HEK293 (cell line): ENCODE measurements around the gene METTL6.
A peak's percentile ranks its signal among the peaks of the same experiment; 100 is the strongest.
"Not testable (repeated sequence)": the region's sequence is repeated elsewhere in the genome, so short reads cannot be mapped to it uniquely, and the experiment has no call there.

Source experiments
- CTCF ChIA-PET: fragments of 350-600 bp; formaldehyde crosslinking; extraction: SDS; loops from one replicate; lab custom pipeline; 2021; ENCODE audit warnings: antibody characterized with exemption; lab: Yijun Ruan, JAX
- POLR2A ChIA-PET: fragments of 300-600 bp; formaldehyde crosslinking; extraction: SDS; loops from one replicate; lab custom pipeline; 2020; ENCODE audit warnings: antibody characterized with exemption, inconsistent platforms; lab: Yijun Ruan, JAX
- H3K27ac ChIP-seq: fragments of 200-500 bp; sonication (Bioruptor generic); 2 replicates; pipeline ENCODE4 v1.5.1; 2014; ENCODE audit warnings: low read depth, low read length, control low read depth, inconsistent platforms; ENCODE audit errors: extremely low read depth
- H3K36me3 ChIP-seq, 2 experiments: fragments of 200-500 bp in 1 of 2; sonication (Bioruptor generic) in 1 of 2; 1 replicate in 1 of 2; 2 replicates in 1 of 2; pipeline ENCODE4 v1.5.1; 2014 to 2017; ENCODE audit warnings: inconsistent platforms in 2 of 2, low read length in 2 of 2; ENCODE audit not compliant: control insufficient read depth in 2 of 2, insufficient read depth in 1 of 2
- H3K4me1 ChIP-seq: fragments of 200-500 bp; sonication (Bioruptor generic); 2 replicates; pipeline ENCODE4 v1.5.1; 2014; ENCODE audit warnings: mild to moderate bottlenecking, low read length, inconsistent platforms; ENCODE audit not compliant: control insufficient read depth, insufficient read depth
- H3K4me3 ChIP-seq: 2 replicates; pipeline ENCODE4 v1.5.1; 2011; ENCODE audit warnings: low read depth, mild to moderate bottlenecking, control low read depth, low read length, moderate library complexity
- H3K9me3 ChIP-seq: fragments of 200-500 bp; sonication (Bioruptor generic); 2 replicates; pipeline ENCODE4 v1.5.1; 2014; ENCODE audit warnings: low read depth, low read length, inconsistent platforms; ENCODE audit not compliant: control insufficient read depth, insufficient read depth
- GLIS2 ChIP-seq: fragments of 450-650 bp; formaldehyde crosslinking; IDR thresholded peaks from 2 replicates; pipeline ENCODE4 v1.5.1; 2016; ENCODE audit warnings: missing biosample characterization, missing genetic modification characterization
- KLF9 ChIP-seq: fragments of 450-650 bp; formaldehyde crosslinking; IDR thresholded peaks from 2 replicates; pipeline ENCODE4 v1.5.1; 2016; ENCODE audit warnings: missing biosample characterization, missing genetic modification characterization, low read depth
- MEIS1 ChIP-seq: sonication (generic); formaldehyde crosslinking; IDR thresholded peaks from 2 replicates; pipeline ENCODE4 v1.8.1; 2022; ENCODE audit warnings: missing genetic modification reagents, mild to moderate bottlenecking, borderline replicate concordance
- ZBTB48 ChIP-seq: fragments of 450-650 bp; formaldehyde crosslinking; IDR thresholded peaks from 2 replicates; pipeline ENCODE4 v1.5.1; 2016; ENCODE audit warnings: missing biosample characterization, missing genetic modification characterization
- ZBTB8A ChIP-seq: fragments of 450-650 bp; formaldehyde crosslinking; IDR thresholded peaks from 2 replicates; pipeline ENCODE4 v1.5.1; 2016; ENCODE audit warnings: missing biosample characterization, missing genetic modification characterization
- ZIC2 ChIP-seq: fragments of 450-650 bp; formaldehyde crosslinking; IDR thresholded peaks from 2 replicates; pipeline ENCODE4 v1.5.1; 2016; ENCODE audit warnings: missing biosample characterization, missing genetic modification characterization
- ZNF112 ChIP-seq: fragments of 450-650 bp; formaldehyde crosslinking; IDR thresholded peaks from 2 replicates; pipeline ENCODE4 v1.5.0; 2017; ENCODE audit warnings: missing biosample characterization, missing genetic modification characterization
- ZNF221 ChIP-seq: fragments of 450-650 bp; formaldehyde crosslinking; IDR thresholded peaks from 2 replicates; pipeline ENCODE4 v1.5.1; 2017; ENCODE audit warnings: missing biosample characterization, missing genetic modification characterization, borderline replicate concordance
- ZNF248 ChIP-seq: fragments of 450-650 bp; formaldehyde crosslinking; IDR thresholded peaks from 2 replicates; pipeline ENCODE4 v1.5.1; 2017; ENCODE audit warnings: missing biosample characterization, missing genetic modification characterization
- ZNF366 ChIP-seq: fragments of 450-650 bp; formaldehyde crosslinking; conservative IDR thresholded peaks from 2 replicates; pipeline ENCODE4 v1.5.1; 2016; ENCODE audit warnings: missing biosample characterization, missing genetic modification characterization
- ZNF391 ChIP-seq: fragments of 450-650 bp; formaldehyde crosslinking; IDR thresholded peaks from 2 replicates; pipeline ENCODE4 v1.5.1; 2016; ENCODE audit warnings: low read depth, missing biosample characterization, missing genetic modification characterization, borderline replicate concordance
- ZNF426 ChIP-seq: fragments of 450-650 bp; formaldehyde crosslinking; IDR thresholded peaks from 2 replicates; pipeline ENCODE4 v1.5.1; 2017; ENCODE audit warnings: missing biosample characterization, missing genetic modification characterization, mild to moderate bottlenecking, inconsistent platforms, moderate library complexity
- ZNF549 ChIP-seq: fragments of 450-650 bp; IDR thresholded peaks from 2 replicates; pipeline ENCODE4 v1.5.1; 2018; ENCODE audit warnings: missing biosample characterization, missing genetic modification characterization, mild to moderate bottlenecking, inconsistent platforms, moderate library complexity
- ZNF585B ChIP-seq: fragments of 450-650 bp; formaldehyde crosslinking; IDR thresholded peaks from 2 replicates; pipeline ENCODE4 v1.5.1; 2016; ENCODE audit warnings: missing biosample characterization, missing genetic modification characterization
- ZNF707 ChIP-seq: fragments of 450-650 bp; formaldehyde crosslinking; IDR thresholded peaks from 2 replicates; pipeline ENCODE4 v1.5.1; 2016; ENCODE audit warnings: missing biosample characterization, missing genetic modification characterization
- ZNF768 ChIP-seq: fragments of 450-650 bp; formaldehyde crosslinking; IDR thresholded peaks from 2 replicates; pipeline ENCODE4 v1.5.1; 2018; ENCODE audit warnings: missing biosample characterization, mild to moderate bottlenecking, missing genetic modification characterization
- ZNF791 ChIP-seq: fragments of 450-650 bp; formaldehyde crosslinking; IDR thresholded peaks from 2 replicates; pipeline ENCODE4 v1.5.1; 2016; ENCODE audit warnings: missing biosample characterization, missing genetic modification characterization
- ZNF830 ChIP-seq: fragments of 450-650 bp; IDR thresholded peaks from 2 replicates; pipeline ENCODE4 v1.5.0; 2018; ENCODE audit warnings: missing biosample characterization, missing genetic modification characterization, low read depth, mild to moderate bottlenecking, moderate library complexity
- ZSCAN16 ChIP-seq: fragments of 450-650 bp; formaldehyde crosslinking; IDR thresholded peaks from 2 replicates; pipeline ENCODE4 v1.5.1; 2016; ENCODE audit warnings: missing biosample characterization, missing genetic modification characterization
- TF ChIP-seq, protein P1 (sequence below): fragments of 450-650 bp; formaldehyde crosslinking; IDR thresholded peaks from 2 replicates; pipeline ENCODE4 v1.5.1; 2016; ENCODE audit warnings: missing biosample characterization, missing genetic modification characterization

METTL6 gene

DNA sequence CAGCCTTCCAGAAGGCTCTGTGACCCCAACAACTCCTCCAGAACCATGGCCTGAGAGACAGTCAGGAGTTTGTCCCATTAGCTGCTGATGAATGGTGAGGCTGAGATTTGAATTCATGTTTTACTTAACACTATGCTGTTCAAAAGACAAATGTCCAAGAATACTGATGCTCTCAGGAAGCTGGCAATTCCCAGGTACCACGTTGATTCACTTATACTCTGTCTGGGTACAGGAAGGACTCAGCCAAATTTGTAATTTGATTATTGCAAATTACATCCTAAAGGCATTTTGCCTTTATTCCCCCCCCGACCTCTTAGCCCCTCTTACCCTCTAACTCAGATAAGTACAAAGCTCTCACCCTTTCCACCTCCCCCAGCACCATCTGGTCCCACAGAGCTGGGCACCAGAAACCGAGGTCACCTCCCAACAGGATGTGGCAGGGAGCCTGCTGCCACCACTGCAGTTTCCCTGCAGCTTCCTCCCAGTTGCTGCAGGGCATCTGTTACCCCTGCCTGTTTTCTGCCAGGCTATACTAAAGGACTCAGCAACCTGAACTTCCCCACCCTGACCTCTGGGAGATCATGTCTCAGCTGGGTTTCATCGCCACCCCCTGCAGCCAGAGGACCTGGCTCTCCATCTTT lies 33.7 kb upstream of the METTL6 start:
- Histone ChIP-seq H3K4me3 (no peak overlapping the region), H3K9me3 (no peaks in the 10 kb centered on the region), H3K27ac (no peak overlapping the region), H3K4me1 (no peaks in the 10 kb centered on the region), H3K36me3 (no peaks in the 10 kb centered on the region)
- TF ChIP-seq GLIS2 (no peak), ZIC2 (peak; percentile 84), ZBTB48 (no peak), ZNF366 (tag by site-specific recombination) (no peak)
- ChIA-PET POLR2A (no interaction called here), CTCF (interaction anchor here (0.5 to 1.7 kb wide), 4 partner anchors 8 to 1750 kb away, joined by 3 to 6 read pairs (median 4); no protein-coding TSS in a partner anchor)

DNA sequence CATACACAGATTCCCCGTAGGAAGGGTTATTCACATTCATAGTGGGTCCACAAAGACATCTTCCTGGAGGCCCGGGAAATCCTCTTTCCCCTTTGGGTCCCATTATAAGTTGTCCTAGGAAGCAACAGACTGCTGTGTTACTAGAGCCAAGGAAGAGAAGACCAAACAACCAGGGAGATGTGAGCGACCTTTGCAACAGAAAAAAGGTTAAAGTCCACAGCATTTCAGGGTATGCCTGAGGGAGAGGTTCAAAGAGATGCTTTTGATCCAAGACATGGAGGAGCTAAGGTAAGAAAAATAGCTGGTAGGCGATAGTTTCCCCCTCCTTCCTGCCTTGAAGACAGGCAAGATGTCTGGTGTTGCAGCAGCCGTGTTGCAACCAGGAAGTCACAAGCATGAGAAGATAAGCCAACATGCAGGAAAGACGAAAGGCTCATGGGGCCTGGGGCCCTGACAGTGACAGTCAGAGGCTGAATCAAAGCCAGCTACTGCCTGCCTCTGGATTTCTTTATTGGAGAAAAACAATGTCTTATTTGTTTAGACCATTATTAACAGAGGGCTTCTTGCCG lies 31.0 kb upstream of the METTL6 start:
- TF ChIP-seq, protein P1, sequence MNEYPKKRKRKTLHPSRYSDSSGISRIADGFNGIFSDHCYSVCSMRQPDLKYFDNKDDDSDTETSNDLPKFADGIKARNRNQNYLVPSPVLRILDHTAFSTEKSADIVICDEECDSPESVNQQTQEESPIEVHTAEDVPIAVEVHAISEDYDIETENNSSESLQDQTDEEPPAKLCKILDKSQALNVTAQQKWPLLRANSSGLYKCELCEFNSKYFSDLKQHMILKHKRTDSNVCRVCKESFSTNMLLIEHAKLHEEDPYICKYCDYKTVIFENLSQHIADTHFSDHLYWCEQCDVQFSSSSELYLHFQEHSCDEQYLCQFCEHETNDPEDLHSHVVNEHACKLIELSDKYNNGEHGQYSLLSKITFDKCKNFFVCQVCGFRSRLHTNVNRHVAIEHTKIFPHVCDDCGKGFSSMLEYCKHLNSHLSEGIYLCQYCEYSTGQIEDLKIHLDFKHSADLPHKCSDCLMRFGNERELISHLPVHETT (tag by site-specific recombination), result no peak
- no peak for TF ChIP-seq ZNF221
- TF ChIP-seq ZNF248 (tag by site-specific recombination), result no peak
- no peak for TF ChIP-seq ZNF549 (tag by site-specific recombination)
- TF ChIP-seq ZNF426 (tag by site-specific recombination), result no peak
- no peak for TF ChIP-seq ZBTB8A (tag by site-specific recombination)
- Histone ChIP-seq H3K27ac (no peak overlapping the region), H3K4me1 (no peaks in the 10 kb centered on the region), H3K9me3 (no peaks in the 10 kb centered on the region), H3K36me3 (no peaks in the 10 kb centered on the region), H3K4me3 (no peak overlapping the region)
- ChIA-PET POLR2A (no interaction called here), CTCF (no interaction called here)

DNA sequence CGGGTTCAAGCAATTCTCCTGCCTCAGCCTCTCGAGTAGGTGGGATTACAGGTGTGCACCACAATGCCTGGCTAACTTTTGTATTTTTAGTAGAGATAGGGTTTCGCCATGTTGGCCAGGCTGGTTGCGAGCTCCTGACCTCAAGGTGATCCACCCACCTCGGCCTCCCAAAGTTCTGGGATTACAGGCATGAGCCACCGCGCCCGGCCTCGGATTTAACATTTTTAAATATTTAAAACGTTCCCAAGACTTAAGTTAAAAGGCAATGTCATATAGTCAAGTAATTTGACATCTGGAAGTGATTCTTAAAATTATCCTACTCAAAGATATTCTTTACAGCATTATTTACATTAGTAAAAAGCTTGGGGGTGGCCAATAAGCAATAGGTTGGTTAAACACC lies 29.6 kb upstream of the METTL6 start:
- H3K9me3 ChIP-seq, H3K27ac ChIP-seq, H3K4me3 ChIP-seq, H3K36me3 ChIP-seq, H3K4me1 ChIP-seq, CTCF ChIA-PET, POLR2A ChIA-PET: not testable (repeated sequence)

DNA sequence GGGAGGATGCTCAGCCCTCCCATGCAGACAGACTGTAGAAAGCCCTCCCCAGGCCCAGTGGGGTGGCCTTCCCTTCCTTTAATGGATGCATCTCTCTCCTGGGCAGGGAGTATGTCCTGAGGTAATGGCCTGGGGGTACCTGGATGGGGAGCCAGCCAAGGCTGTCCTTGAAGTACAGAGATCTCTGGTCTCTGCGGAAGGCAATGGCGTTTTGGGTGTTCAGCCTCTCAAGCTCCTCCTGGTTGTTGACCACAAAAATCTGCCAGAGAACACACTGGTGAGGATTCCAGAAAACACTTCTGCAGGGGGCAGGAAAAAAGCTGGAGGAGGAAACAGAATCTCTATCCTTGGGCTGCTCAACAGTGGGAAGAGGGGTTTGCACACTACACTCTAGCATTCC lies 29.0 kb upstream of the METTL6 start:
- Histone ChIP-seq H3K27ac (no peak overlapping the region), H3K9me3 (no peaks in the 10 kb centered on the region), H3K4me1 (no peaks in the 10 kb centered on the region), H3K36me3 (no peaks in the 10 kb centered on the region), H3K4me3 (no peak overlapping the region)
- ChIA-PET CTCF (no interaction called here), POLR2A (no interaction called here)
- TF ChIP-seq ZNF112 (tag by site-specific recombination), result no peak
- TF ChIP-seq KLF9, result no peak
- no peak for TF ChIP-seq ZNF791 (tag by site-specific recombination)
- TF ChIP-seq ZSCAN16 (tag by site-specific recombination), result no peak
- no peak for TF ChIP-seq ZNF585B
- TF ChIP-seq ZNF707 (tag by site-specific recombination), result no peak
- no peak for TF ChIP-seq ZNF768 (tag by site-specific recombination)
- no peak for TF ChIP-seq ZNF426 (tag by site-specific recombination)
- TF ChIP-seq ZNF830 (tag by site-specific recombination), result no peak
- TF ChIP-seq MEIS1, result no peak
- TF ChIP-seq ZNF391 (tag by site-specific recombination), result no peak
